HepG2 (cell line): ENCODE data around the gene MC3R. TPM values are rescaled to one million over a fixed set of nuclear protein-coding genes. Genes with fewer than 3 reads are reported as not detected.

ENCODE experiments used
- ATAC-seq: fragments of 200-7000 bp; cut with Tn5 transposase; 3 replicates; pipeline ENCODE4 v1.9.1; 2020; ENCODE audit warnings: mild to moderate bottlenecking, moderate library complexity
- BruUV-seq: library from RNA; stranded (reverse); fragments of 400-500 nt; replicated peaks from 2 replicates; lab custom pipeline; 2021; lab: Mats Ljungman, UMichigan
- CTCF ChIA-PET: fragments of 300-600 bp; formaldehyde crosslinking; extraction: SDS; loops from one replicate; lab custom pipeline; 2021; ENCODE audit warnings: low total read pairs, inconsistent platforms, low intra/inter-chr PET ratio; lab: Yijun Ruan, JAX
- POLR2A ChIA-PET: fragments of 350-600 bp; sonication (Branson Sonifier 250); formaldehyde crosslinking; loops from one replicate; lab custom pipeline; 2020; ENCODE audit warnings: antibody characterized with exemption, inconsistent platforms; lab: Yijun Ruan, JAX
- DNase-seq: peaks from one replicate; pipeline ENCODE4 v3.0.0-alpha.2; 2015; ENCODE audit warnings: low spot score
- FAIRE-seq: peaks from 3 replicates; lab custom pipeline; 2011; peaks lifted over from hg19 to GRCh38; lab: Jason Lieb, UNC
- H2AFZ ChIP-seq: one replicate; pipeline ENCODE4 v1.6.1; 2011; ENCODE audit warnings: low read length, inconsistent platforms
- H3K27ac ChIP-seq: fragments of 300-600 bp; 3 replicates; pipeline ENCODE4 v1.8.0; 2011; ENCODE audit warnings: mixed run types, mild to moderate bottlenecking, mixed read lengths, low read length, inconsistent platforms; ENCODE audit not compliant: insufficient read depth; ENCODE audit errors: extremely low read length
- H3K27me3 ChIP-seq, 2 experiments: fragments of 200-600 bp in 1 of 2; 2 replicates in 1 of 2; 3 replicates in 1 of 2; pipeline versions ENCODE4 v1.6.0 to v1.8.0; 2011; ENCODE audit warnings: low read length in 2 of 2, mild to moderate bottlenecking in 2 of 2, moderate library complexity in 2 of 2, inconsistent platforms in 1 of 2; ENCODE audit not compliant: insufficient read depth in 2 of 2, control insufficient read depth in 1 of 2
- H3K36me3 ChIP-seq, 2 experiments: fragments of 200-600 bp in 1 of 2; replicated peaks in 1 of 2; 2 replicates in 1 of 2; 3 replicates in 1 of 2; pipeline versions ENCODE4 v1.5.1 to v1.8.0; 2011; ENCODE audit warnings: low read length in 2 of 2, inconsistent platforms in 1 of 2; ENCODE audit not compliant: insufficient read depth in 2 of 2, control insufficient read depth in 1 of 2
- H3K4me1 ChIP-seq: 2 replicates; pipeline ENCODE4 v1.5.1; 2012; ENCODE audit warnings: low read length, inconsistent platforms; ENCODE audit not compliant: insufficient read depth
- H3K4me2 ChIP-seq: 2 replicates; pipeline ENCODE4 v1.6.0; 2011; ENCODE audit warnings: low read depth, low read length, inconsistent platforms
- H3K4me3 ChIP-seq, 3 experiments: fragments of 200-600 bp in 1 of 3; sonication (generic), shearing (Covaris generic) in 1 of 3; replicated peaks in 1 of 3; 2 replicates each; pipeline ENCODE4 v1.5.1; 2011 to 2016; ENCODE audit warnings: low read length in 3 of 3, inconsistent platforms in 2 of 3, low read depth in 2 of 3, mild to moderate bottlenecking in 2 of 3, control low read depth in 1 of 3, mixed read lengths in 1 of 3; ENCODE audit not compliant: insufficient read depth in 1 of 3
- H3K79me2 ChIP-seq: one replicate; pipeline ENCODE4 v1.6.1; 2011; ENCODE audit warnings: low read length, inconsistent platforms; ENCODE audit not compliant: insufficient read depth
- H3K9ac ChIP-seq: 2 replicates; pipeline ENCODE4 v1.6.0; 2011; ENCODE audit warnings: mild to moderate bottlenecking, low read depth, low read length, inconsistent platforms; ENCODE audit not compliant: insufficient read depth
- H3K9me3 ChIP-seq: 2 replicates; pipeline ENCODE4 v1.5.1; 2012; ENCODE audit warnings: mild to moderate bottlenecking, low read length
- H4K20me1 ChIP-seq: 2 replicates; pipeline ENCODE4 v1.6.0; 2011; ENCODE audit warnings: inconsistent platforms, mild to moderate bottlenecking, low read length, moderate library complexity; ENCODE audit not compliant: insufficient read depth
- CEBPG ChIP-seq: IDR thresholded peaks from 2 replicates; pipeline ENCODE4 v1.6.1; 2016
- CHD2 ChIP-seq: IDR thresholded peaks from 2 replicates; pipeline ENCODE4 v1.6.1; 2011; ENCODE audit warnings: low read depth, low read length, improper control_type of control experiment
- KLF11 ChIP-seq: IDR thresholded peaks from 2 replicates; pipeline ENCODE4 v1.6.1; 2016; ENCODE audit warnings: missing compliant biosample characterization
- NR2C2 ChIP-seq: sonication (generic); formaldehyde crosslinking; IDR thresholded peaks from 2 replicates; pipeline ENCODE4 v1.4.0; 2020; ENCODE audit warnings: missing genetic modification reagents, mild to moderate bottlenecking, moderate library complexity, borderline replicate concordance
- RBM22 ChIP-seq: fragments of 200-400 bp; formaldehyde crosslinking; optimal IDR thresholded peaks from 2 replicates; pipeline ENCODE3; 2017; ENCODE audit warnings: mild to moderate bottlenecking, low read length, moderate library complexity
- RFX1 ChIP-seq: fragments of 450-650 bp; IDR thresholded peaks from 2 replicates; pipeline ENCODE4 v1.6.1; 2017
- RFX3 ChIP-seq: IDR thresholded peaks from 2 replicates; pipeline ENCODE4 v1.6.1; 2016; ENCODE audit warnings: missing biosample characterization, missing genetic modification reagents
- RFXAP ChIP-seq: sonication (generic); formaldehyde crosslinking; IDR thresholded peaks from 2 replicates; pipeline ENCODE4 v1.4.0; 2020; ENCODE audit warnings: missing genetic modification reagents, borderline replicate concordance
- SMAD1 ChIP-seq: sonication (generic); formaldehyde crosslinking; IDR thresholded peaks from 2 replicates; pipeline ENCODE4 v1.4.0; 2020; ENCODE audit warnings: missing genetic modification reagents, low read depth, mild to moderate bottlenecking, borderline replicate concordance
- SSRP1 ChIP-seq: IDR thresholded peaks from 2 replicates; pipeline ENCODE4 v1.6.1; 2016; ENCODE audit warnings: control low read depth
- ZFP90 ChIP-seq: sonication (generic); formaldehyde crosslinking; IDR thresholded peaks from 2 replicates; pipeline ENCODE4 v1.8.0; 2022; ENCODE audit warnings: missing genetic modification reagents, mild to moderate bottlenecking, inconsistent platforms, borderline replicate concordance
- ZFY ChIP-seq: sonication (generic); formaldehyde crosslinking; IDR thresholded peaks from 2 replicates; pipeline ENCODE4 v1.4.0; 2020; ENCODE audit warnings: missing genetic modification reagents
- ZNF256 ChIP-seq: sonication (generic); formaldehyde crosslinking; conservative IDR thresholded peaks from 2 replicates; pipeline ENCODE4 v1.4.0; 2020; ENCODE audit warnings: missing genetic modification reagents
- ZNF558 ChIP-seq: sonication (generic); formaldehyde crosslinking; IDR thresholded peaks from 2 replicates; pipeline ENCODE4 v1.9.0; 2022; ENCODE audit warnings: mild to moderate bottlenecking, missing genetic modification reagents, borderline replicate concordance
- ZNF713 ChIP-seq: sonication (generic); formaldehyde crosslinking; IDR thresholded peaks from 2 replicates; pipeline ENCODE4 v1.4.0; 2020; ENCODE audit warnings: mild to moderate bottlenecking, missing genetic modification reagents
- ZNF883 ChIP-seq: sonication (generic); formaldehyde crosslinking; IDR thresholded peaks from 2 replicates; pipeline ENCODE4 v1.5.1; 2020; ENCODE audit warnings: mild to moderate bottlenecking, missing genetic modification reagents; ENCODE audit errors: not compliant biosample characterization
- ZNF891 ChIP-seq: sonication (generic); formaldehyde crosslinking; IDR thresholded peaks from 2 replicates; pipeline ENCODE4 v1.5.0; 2020; ENCODE audit warnings: mild to moderate bottlenecking, missing genetic modification reagents
- WGBS: methylation state at CpG from one replicate; pipeline ENCODE4 v1.1.6; 2017; ENCODE audit warnings: low lambda C conversion rate; 5-methylcytosine and 5-hydroxymethylcytosine counted together
- in situ Hi-C: cut with HindIII; loops from 2 replicates; pipeline ENCODE4 v1.10.0; 2017; ENCODE audit warnings: low pct_unique_long_range_greater_than_20kb; ENCODE audit not compliant: extremely low pct_ligation_motif_present
- intact Hi-C: fragments of 100-400 bp; cut with micrococcal nuclease; formaldehyde crosslinking; loops from one replicate; pipeline ENCODE4 v1.10.0; 2022; ENCODE audit not compliant: unreplicated experiment
- polyA plus RNA-seq, 8 experiments: library from polyadenylated mRNA; depleted of rRNA in 3 of 8; stranded (reverse) in 7 of 8; unstranded in 1 of 8; fragments of >200 nt; fragmentation: Illumina TruSeq in 4 of 8; extraction: Trizol in 4 of 8; gene quantifications; 2 replicates each; pipeline versions ENCODE4 v1.2.1 to v1.2.3, GENCODE V29; 2011 to 2016; ENCODE audit warnings: low read depth in 4 of 8, missing spikeins in 1 of 8, mixed read lengths in 1 of 8; ENCODE audit not compliant: insufficient read depth in 1 of 8
- total RNA-seq, 5 experiments: library from RNA; depleted of rRNA; stranded (reverse); fragments of >200 nt; fragmentation: Illumina TruSeq; extraction: Trizol; gene quantifications; 2 replicates each; pipeline ENCODE4 v1.2.3, GENCODE V29; 2016; ENCODE audit warnings: low read depth in 1 of 5
- TF ChIP-seq, protein P1 (sequence below): sonication (generic); formaldehyde crosslinking; IDR thresholded peaks from 2 replicates; pipeline ENCODE4 v1.4.0; 2020; ENCODE audit warnings: missing genetic modification reagents
- TF ChIP-seq, protein P2 (sequence below): sonication (generic); formaldehyde crosslinking; IDR thresholded peaks from 2 replicates; pipeline ENCODE4 v1.4.0; 2020; ENCODE audit warnings: mild to moderate bottlenecking, missing genetic modification reagents

The MC3R gene
- total and polyA plus RNA-seq, 2 of the 13 experiments (the other 11 are each of a cell fraction or from before 2014, with no cell fraction given) = not detected

DNA sequence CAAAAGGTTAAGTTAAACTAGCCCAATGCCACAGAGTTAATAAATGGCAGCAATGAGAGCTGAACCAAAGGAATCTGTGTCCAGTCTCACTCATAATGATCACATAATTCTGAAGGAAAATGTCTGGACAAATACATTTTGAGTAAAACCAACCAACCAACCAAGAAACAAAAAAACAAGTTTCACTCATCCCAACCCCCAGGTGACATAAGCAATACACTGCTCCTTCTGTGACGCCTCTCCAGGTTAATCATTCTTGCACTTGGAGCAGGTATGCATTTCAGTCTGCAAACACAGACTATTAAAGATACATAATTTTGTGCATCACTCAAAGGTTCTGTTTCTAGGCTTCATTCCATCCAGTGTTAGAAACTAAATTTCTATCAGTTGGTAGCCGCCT lies 35.2 kb upstream of the MC3R start:
- Histone ChIP-seq H2AFZ (no peak overlapping the region), H3K27me3 (no peaks in the 10 kb centered on the region), H3K79me2 (no peaks in the 10 kb centered on the region), H4K20me1 (no peaks in the 10 kb centered on the region), H3K36me3 (no peaks in the 10 kb centered on the region), H3K4me2 (no peak overlapping the region), H3K9ac (no peak overlapping the region), H3K9me3 (no peaks in the 10 kb centered on the region), H3K4me3 (no peak overlapping the region), H3K4me1 (no peaks in the 10 kb centered on the region), H3K27ac (no peak overlapping the region)
- CTCF ChIA-PET = no interaction called here
- ATAC-seq (no peak), DNase-seq (no peak), FAIRE-seq (no peak)
- POLR2A ChIA-PET = no interaction called here
- no TSS peak for BruUV-seq
- 9% methylated on average over 2 of the region's 2 CpGs for WGBS
- intact Hi-C loops = no loop called here
- in situ Hi-C loops = no loop called here
- no peak for TF ChIP-seq ZNF883 (CRISPR knock-in tag)
- TF ChIP-seq, protein P1, sequence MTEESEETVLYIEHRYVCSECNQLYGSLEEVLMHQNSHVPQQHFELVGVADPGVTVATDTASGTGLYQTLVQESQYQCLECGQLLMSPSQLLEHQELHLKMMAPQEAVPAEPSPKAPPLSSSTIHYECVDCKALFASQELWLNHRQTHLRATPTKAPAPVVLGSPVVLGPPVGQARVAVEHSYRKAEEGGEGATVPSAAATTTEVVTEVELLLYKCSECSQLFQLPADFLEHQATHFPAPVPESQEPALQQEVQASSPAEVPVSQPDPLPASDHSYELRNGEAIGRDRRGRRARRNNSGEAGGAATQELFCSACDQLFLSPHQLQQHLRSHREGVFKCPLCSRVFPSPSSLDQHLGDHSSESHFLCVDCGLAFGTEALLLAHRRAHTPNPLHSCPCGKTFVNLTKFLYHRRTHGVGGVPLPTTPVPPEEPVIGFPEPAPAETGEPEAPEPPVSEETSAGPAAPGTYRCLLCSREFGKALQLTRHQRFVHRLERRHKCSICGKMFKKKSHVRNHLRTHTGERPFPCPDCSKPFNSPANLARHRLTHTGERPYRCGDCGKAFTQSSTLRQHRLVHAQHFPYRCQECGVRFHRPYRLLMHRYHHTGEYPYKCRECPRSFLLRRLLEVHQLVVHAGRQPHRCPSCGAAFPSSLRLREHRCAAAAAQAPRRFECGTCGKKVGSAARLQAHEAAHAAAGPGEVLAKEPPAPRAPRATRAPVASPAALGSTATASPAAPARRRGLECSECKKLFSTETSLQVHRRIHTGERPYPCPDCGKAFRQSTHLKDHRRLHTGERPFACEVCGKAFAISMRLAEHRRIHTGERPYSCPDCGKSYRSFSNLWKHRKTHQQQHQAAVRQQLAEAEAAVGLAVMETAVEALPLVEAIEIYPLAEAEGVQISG (CRISPR knock-in tag) = no peak
- TF ChIP-seq CEBPG (CRISPR knock-in tag) = no peak
- TF ChIP-seq ZNF891 (CRISPR knock-in tag) = no peak
- TF ChIP-seq RBM22 = no peak
- no peak for TF ChIP-seq SSRP1 (CRISPR knock-in tag)
- no peak for TF ChIP-seq RFX3 (CRISPR knock-in tag)
- TF ChIP-seq, protein P2, sequence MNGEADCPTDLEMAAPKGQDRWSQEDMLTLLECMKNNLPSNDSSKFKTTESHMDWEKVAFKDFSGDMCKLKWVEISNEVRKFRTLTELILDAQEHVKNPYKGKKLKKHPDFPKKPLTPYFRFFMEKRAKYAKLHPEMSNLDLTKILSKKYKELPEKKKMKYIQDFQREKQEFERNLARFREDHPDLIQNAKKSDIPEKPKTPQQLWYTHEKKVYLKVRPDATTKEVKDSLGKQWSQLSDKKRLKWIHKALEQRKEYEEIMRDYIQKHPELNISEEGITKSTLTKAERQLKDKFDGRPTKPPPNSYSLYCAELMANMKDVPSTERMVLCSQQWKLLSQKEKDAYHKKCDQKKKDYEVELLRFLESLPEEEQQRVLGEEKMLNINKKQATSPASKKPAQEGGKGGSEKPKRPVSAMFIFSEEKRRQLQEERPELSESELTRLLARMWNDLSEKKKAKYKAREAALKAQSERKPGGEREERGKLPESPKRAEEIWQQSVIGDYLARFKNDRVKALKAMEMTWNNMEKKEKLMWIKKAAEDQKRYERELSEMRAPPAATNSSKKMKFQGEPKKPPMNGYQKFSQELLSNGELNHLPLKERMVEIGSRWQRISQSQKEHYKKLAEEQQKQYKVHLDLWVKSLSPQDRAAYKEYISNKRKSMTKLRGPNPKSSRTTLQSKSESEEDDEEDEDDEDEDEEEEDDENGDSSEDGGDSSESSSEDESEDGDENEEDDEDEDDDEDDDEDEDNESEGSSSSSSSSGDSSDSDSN = no peak
- TF ChIP-seq ZNF256 (CRISPR knock-in tag) = no peak
- TF ChIP-seq ZNF713 (CRISPR knock-in tag) = no peak
- no peak for TF ChIP-seq NR2C2 (CRISPR knock-in tag)
- TF ChIP-seq CHD2 = no peak
- no peak for TF ChIP-seq ZNF558 (CRISPR knock-in tag)
- TF ChIP-seq KLF11 = no peak
- no peak for TF ChIP-seq RFXAP (CRISPR knock-in tag)
- TF ChIP-seq RFX1 = no peak
- TF ChIP-seq ZFY (CRISPR knock-in tag) = no peak
- TF ChIP-seq ZFP90 = no peak
- no peak for TF ChIP-seq SMAD1 (CRISPR knock-in tag)
